SHP77 (cell line): ENCODE measurements around the gene PIMREG.

Experiments used
- DNase-seq, 2 experiments: peaks; one replicate each; lab custom pipeline; 2025; lab: John Stamatoyannopoulos, UW

PIMREG gene

GRCh38 chr17:6498901-6499540 lies 54.8 kb downstream of the PIMREG start:
- no peak for DNase-seq
